Osteoblast (primary cell): ENCODE measurements around the gene SMARCA1. TPM values are rescaled to one million over a fixed set of nuclear protein-coding genes. Genes with fewer than 3 reads are reported as not detected.

Source experiments
- DNase-seq: peaks from one replicate; pipeline ENCODE4 v3.0.0; 2011; ENCODE audit warnings: low spot score, mixed read lengths; ENCODE audit not compliant: insufficient read length; ENCODE audit errors: missing footprints
- H2AFZ ChIP-seq: 2 replicates; pipeline ENCODE4 v1.6.0; 2011; ENCODE audit warnings: mild to moderate bottlenecking, low read length
- H3K27ac ChIP-seq: 2 replicates; pipeline ENCODE4 v1.5.1; 2011; ENCODE audit warnings: mild to moderate bottlenecking, low read depth, low read length, moderate library complexity
- H3K27me3 ChIP-seq: 2 replicates; pipeline ENCODE4 v1.6.0; 2012; ENCODE audit warnings: mild to moderate bottlenecking, control low read depth, inconsistent platforms, low read length, moderate library complexity; ENCODE audit not compliant: insufficient read depth
- H3K36me3 ChIP-seq: 2 replicates; pipeline ENCODE4 v1.5.1; 2011; ENCODE audit warnings: mild to moderate bottlenecking, low read length, control low read depth, moderate library complexity; ENCODE audit not compliant: insufficient read depth
- H3K4me1 ChIP-seq: 2 replicates; pipeline ENCODE4 v1.5.1; 2011; ENCODE audit warnings: mild to moderate bottlenecking, low read length, control low read depth, moderate library complexity; ENCODE audit not compliant: insufficient read depth
- H3K4me2 ChIP-seq: 2 replicates; pipeline ENCODE4 v1.6.0; 2011; ENCODE audit warnings: mild to moderate bottlenecking, low read length; ENCODE audit not compliant: insufficient read depth
- H3K4me3 ChIP-seq: fragments of 200-600 bp; sonication (generic); 3 replicates; pipeline ENCODE4 v1.5.1; 2012; ENCODE audit warnings: mild to moderate bottlenecking, low read length, inconsistent platforms; ENCODE audit not compliant: insufficient read depth
- H3K79me2 ChIP-seq: 2 replicates; pipeline ENCODE4 v1.6.0; 2012; ENCODE audit warnings: mild to moderate bottlenecking, low read length, control low read depth, inconsistent platforms; ENCODE audit not compliant: insufficient read depth
- H3K9me3 ChIP-seq: 2 replicates; pipeline ENCODE4 v1.5.1; 2011; ENCODE audit warnings: low read depth, low read length, control low read depth
- H4K20me1 ChIP-seq: 2 replicates; pipeline ENCODE4 v1.6.0; 2012; ENCODE audit warnings: mild to moderate bottlenecking, low read length, control low read depth; ENCODE audit not compliant: insufficient read depth
- CTCF ChIP-seq: IDR thresholded peaks from 2 replicates; pipeline ENCODE4 v1.5.1; 2011; ENCODE audit warnings: mild to moderate bottlenecking, low read depth, low read length, moderate library complexity; ENCODE audit errors: extremely low read depth
- total RNA-seq: library from RNA; depleted of rRNA; stranded (reverse); fragments of >200 nt; gene quantifications from 2 replicates; pipeline ENCODE4 v1.2.3, GENCODE V29; 2012

Gene SMARCA1
- total RNA-seq, 1 donor = 58.6 TPM

- peak; percentile 30 for DNase-seq
- peak overlapping the region; percentile 66 for H2AFZ ChIP-seq
- peak overlapping the region; percentile 83 for H3K4me2 ChIP-seq
Observed at GRCh38 chrX:129540722-129541184, 17.5 kb upstream of the SMARCA1 start.

GRCh38 chrX:129540068-129540653 is 16.9 kb upstream of the SMARCA1 start, which contains the start of gene OCRL:
Gene OCRL (plus strand): TSS chrX:129540259. CDS start chrX:129540440, 181 bp downstream.
- H2AFZ ChIP-seq = peak within 1 kb of the TSS; percentile 66
- H3K4me3 ChIP-seq = peak within 1 kb of the TSS; percentile 74
- peak within 1 kb of the TSS; percentile 83 for H3K4me2 ChIP-seq
- no peak within 1 kb of the TSS for H3K27ac ChIP-seq
- H3K4me1 ChIP-seq = peaks cover 3% of the 10 kb centered on the region
- no peaks in the 10 kb centered on the region for H4K20me1 ChIP-seq
- H3K27me3 ChIP-seq = no peaks in the 10 kb centered on the region
- peak; percentile 54 for TF ChIP-seq CTCF
- peak; percentile 92 for DNase-seq
- H3K79me2 ChIP-seq = peaks cover 5% of the 10 kb centered on the region
- no peaks in the 10 kb centered on the region for H3K9me3 ChIP-seq
- H3K36me3 ChIP-seq = no peaks in the 10 kb centered on the region

More at GRCh38 chrX:129540722-129541184, 17.5 kb upstream of the SMARCA1 start:
- TF ChIP-seq CTCF = no peak
- H3K9me3 ChIP-seq = no peaks in the 10 kb centered on the region
- no peaks in the 10 kb centered on the region for H3K27me3 ChIP-seq
- H3K27ac ChIP-seq = no peak overlapping the region
- no peaks in the 10 kb centered on the region for H4K20me1 ChIP-seq
- peak overlapping the region; percentile 74 for H3K4me3 ChIP-seq
- peaks cover 3% of the 10 kb centered on the region for H3K4me1 ChIP-seq
- peaks cover 5% of the 10 kb centered on the region for H3K79me2 ChIP-seq
- H3K36me3 ChIP-seq = no peaks in the 10 kb centered on the region

- no peak overlapping the region for H3K4me3 ChIP-seq
- no peaks in the 10 kb centered on the region for H3K36me3 ChIP-seq
- no peaks in the 10 kb centered on the region for H4K20me1 ChIP-seq
- no peaks in the 10 kb centered on the region for H3K79me2 ChIP-seq
- H3K27ac ChIP-seq = no peak overlapping the region
- no peak overlapping the region for H3K4me2 ChIP-seq
- H3K9me3 ChIP-seq = no peaks in the 10 kb centered on the region
- no peak for TF ChIP-seq CTCF
- peaks cover 4% of the 10 kb centered on the region for H3K27me3 ChIP-seq
- H3K4me1 ChIP-seq = peaks cover 3% of the 10 kb centered on the region
- peak; percentile 91 for DNase-seq
- H2AFZ ChIP-seq = no peak overlapping the region
Observed at GRCh38 chrX:129534816-129535578, 11.7 kb upstream of the SMARCA1 start.

GRCh38 chrX:129531132-129531531 is 7.8 kb upstream of the SMARCA1 start:
- H3K4me1 ChIP-seq = peaks cover 3% of the 10 kb centered on the region
- H3K4me2 ChIP-seq = no peak overlapping the region
- no peak for TF ChIP-seq CTCF
- no peaks in the 10 kb centered on the region for H4K20me1 ChIP-seq
- no peaks in the 10 kb centered on the region for H3K79me2 ChIP-seq
- peaks cover 4% of the 10 kb centered on the region for H3K27me3 ChIP-seq
- no peak overlapping the region for H3K4me3 ChIP-seq
- H2AFZ ChIP-seq = no peak overlapping the region
- no peaks in the 10 kb centered on the region for H3K36me3 ChIP-seq
- H3K27ac ChIP-seq = no peak overlapping the region
- no peaks in the 10 kb centered on the region for H3K9me3 ChIP-seq
- no peak for DNase-seq
